Measurements from ENCODE around the gene ENTREP3. TPM values are rescaled to one million over a fixed set of nuclear protein-coding genes. Genes with fewer than 3 reads are reported as not detected.
"Not testable (repeated sequence)": the region's sequence is repeated elsewhere in the genome, so short reads cannot be mapped to it uniquely, and the experiment has no call there.

Gene ENTREP3
- total RNA-seq, 4 donors from 2014 or later = 5.8 to 20.7 (median 15.4) TPM

DNA sequence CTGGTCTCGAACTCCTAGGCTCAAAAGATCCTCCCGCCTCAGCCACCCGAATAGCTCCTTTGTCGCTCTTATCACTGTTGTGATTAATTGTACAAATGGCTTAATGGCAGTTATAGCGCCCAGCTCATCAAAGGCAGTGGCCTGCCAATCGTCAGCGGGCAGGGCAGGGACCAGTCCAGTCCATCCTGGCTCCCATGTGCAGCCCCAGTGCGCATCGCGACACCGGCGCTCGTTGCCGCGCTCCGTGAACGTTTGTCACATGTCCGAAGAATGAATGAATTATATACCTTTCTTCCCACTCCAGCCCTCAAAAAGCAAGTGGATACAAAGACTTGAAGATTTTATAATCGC, 28.4 kb downstream of the ENTREP3 start:
- Histone ChIP-seq H3K36me3 (no peaks in the 10 kb centered on the region), H3K27ac (peak overlapping the region; percentile 78 to 86 (median 83)), H3K9me3 (no peaks in the 10 kb centered on the region), H3K4me3 (peak overlapping the region; percentile 41 to 66 (median 55)), H3K4me1 (peaks cover 0 to 5% (median 0%) of the 10 kb centered on the region in 4 donors), H3K27me3 (no peaks in the 10 kb centered on the region)
- DNase-seq = peak in 2 of 3 donors; percentile 74 to 75
- TF ChIP-seq, protein P1, sequence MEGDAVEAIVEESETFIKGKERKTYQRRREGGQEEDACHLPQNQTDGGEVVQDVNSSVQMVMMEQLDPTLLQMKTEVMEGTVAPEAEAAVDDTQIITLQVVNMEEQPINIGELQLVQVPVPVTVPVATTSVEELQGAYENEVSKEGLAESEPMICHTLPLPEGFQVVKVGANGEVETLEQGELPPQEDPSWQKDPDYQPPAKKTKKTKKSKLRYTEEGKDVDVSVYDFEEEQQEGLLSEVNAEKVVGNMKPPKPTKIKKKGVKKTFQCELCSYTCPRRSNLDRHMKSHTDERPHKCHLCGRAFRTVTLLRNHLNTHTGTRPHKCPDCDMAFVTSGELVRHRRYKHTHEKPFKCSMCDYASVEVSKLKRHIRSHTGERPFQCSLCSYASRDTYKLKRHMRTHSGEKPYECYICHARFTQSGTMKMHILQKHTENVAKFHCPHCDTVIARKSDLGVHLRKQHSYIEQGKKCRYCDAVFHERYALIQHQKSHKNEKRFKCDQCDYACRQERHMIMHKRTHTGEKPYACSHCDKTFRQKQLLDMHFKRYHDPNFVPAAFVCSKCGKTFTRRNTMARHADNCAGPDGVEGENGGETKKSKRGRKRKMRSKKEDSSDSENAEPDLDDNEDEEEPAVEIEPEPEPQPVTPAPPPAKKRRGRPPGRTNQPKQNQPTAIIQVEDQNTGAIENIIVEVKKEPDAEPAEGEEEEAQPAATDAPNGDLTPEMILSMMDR (IDR thresholded peaks at IDR 0.05) = peak in 1 of 6 experiments; percentile 0
- no peak for TF ChIP-seq POLR2A (IDR thresholded peaks at IDR 0.05)

DNA sequence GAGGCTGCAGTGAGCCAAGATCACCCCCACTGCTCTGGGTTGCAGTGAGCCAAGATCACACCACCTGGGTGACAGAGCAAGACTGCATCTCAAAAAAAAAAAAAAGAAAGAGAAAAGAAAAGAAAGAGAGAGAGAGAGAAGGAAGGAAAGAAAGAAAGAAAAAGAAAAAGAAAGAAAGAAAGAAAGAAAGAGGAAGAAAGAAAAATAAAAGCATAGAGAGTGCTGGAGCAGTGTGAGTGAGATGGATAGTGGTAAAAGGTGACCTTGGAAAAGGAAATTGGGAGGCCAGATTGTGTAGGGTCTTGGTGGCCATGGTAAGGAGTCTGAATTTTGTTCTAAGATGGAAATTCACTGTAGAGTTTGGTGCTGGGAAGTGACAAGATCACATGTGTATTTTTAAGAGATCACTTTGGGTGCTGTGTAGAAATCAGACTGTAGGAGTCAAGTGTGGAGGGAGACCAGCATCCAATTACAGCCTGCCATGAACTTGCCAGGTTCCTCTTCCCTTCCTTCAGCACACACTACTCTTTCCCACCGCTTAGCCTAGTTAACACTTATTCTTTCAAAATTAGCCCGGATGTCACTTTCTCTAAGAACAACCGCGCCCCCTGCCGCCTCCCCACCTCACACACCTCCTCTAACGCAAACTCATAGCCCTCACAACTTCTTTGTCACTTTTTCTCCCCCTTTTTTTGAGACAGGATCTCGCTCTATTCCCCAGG, 28.9 kb downstream of the ENTREP3 start:
- Histone ChIP-seq H3K36me3 (no peaks in the 10 kb centered on the region), H3K4me3 (peak overlapping the region; percentile 41 to 66 (median 55)), H3K4me1 (peaks cover 0 to 5% (median 0%) of the 10 kb centered on the region in 4 donors), H3K9me3 (no peaks in the 10 kb centered on the region), H3K27me3 (no peaks in the 10 kb centered on the region), H3K27ac (peak overlapping the region; percentile 78 to 86 (median 83))
- DNase-seq = peak; percentile 78 to 94 (median 93)
- TF ChIP-seq POLR2A (IDR thresholded peaks at IDR 0.05) = no peak
- TF ChIP-seq, protein P1 (IDR thresholded peaks at IDR 0.05) = peak; percentile 49 to 73 (median 56)

DNA sequence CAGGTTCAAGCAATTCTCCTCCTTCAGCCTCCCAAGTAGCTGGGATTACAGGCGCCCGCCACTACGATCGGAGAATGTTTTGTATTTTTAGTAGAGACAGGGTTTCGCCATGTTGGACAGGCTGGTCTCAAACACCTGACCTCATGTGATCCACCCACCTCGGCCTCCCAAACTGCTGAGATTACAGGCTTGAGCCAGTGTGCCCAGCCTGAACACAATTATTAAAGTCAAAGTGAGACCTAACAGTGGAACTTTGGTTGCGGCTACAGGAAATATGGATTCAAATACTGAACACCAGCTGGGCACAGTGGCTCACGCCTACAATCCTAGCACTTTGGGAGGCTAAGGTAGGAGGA, 29.9 kb downstream of the ENTREP3 start:
- not testable (repeated sequence) for H3K9me3 ChIP-seq, H3K36me3 ChIP-seq, H3K4me3 ChIP-seq, DNase-seq, H3K27ac ChIP-seq, H3K4me1 ChIP-seq, H3K27me3 ChIP-seq

DNA sequence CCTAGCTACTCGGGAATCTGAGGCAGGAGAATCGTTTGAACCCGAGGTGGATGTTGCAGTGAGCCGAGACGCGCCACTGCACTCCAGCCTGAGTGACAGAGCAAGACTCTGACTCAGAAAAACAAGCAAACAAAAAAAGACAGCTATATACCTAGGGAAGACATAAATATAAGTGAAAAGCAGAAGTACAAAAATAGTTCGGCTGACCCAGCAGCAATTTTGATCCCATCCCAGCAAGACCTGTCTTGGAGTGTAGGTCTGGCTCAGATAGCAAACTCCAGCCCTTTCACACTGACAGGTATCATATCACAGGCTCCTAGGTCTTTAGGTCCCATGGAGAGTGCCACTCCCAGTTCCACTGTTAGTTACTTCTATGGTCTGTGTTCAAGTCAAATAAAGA, 32.2 kb downstream of the ENTREP3 start:
- H3K4me1 ChIP-seq = peaks cover 0 to 8% (median 2%) of the 10 kb centered on the region in 4 donors
- TF ChIP-seq, protein P1 (IDR thresholded peaks at IDR 0.05) = no peak
- TF ChIP-seq POLR2A (IDR thresholded peaks at IDR 0.05) = no peak
- DNase-seq = no peak
- no peaks in the 10 kb centered on the region for H3K27me3 ChIP-seq
- no peak overlapping the region for H3K4me3 ChIP-seq
- H3K36me3 ChIP-seq = no peaks in the 10 kb centered on the region
- H3K9me3 ChIP-seq = no peaks in the 10 kb centered on the region
- no peak overlapping the region for H3K27ac ChIP-seq

DNA sequence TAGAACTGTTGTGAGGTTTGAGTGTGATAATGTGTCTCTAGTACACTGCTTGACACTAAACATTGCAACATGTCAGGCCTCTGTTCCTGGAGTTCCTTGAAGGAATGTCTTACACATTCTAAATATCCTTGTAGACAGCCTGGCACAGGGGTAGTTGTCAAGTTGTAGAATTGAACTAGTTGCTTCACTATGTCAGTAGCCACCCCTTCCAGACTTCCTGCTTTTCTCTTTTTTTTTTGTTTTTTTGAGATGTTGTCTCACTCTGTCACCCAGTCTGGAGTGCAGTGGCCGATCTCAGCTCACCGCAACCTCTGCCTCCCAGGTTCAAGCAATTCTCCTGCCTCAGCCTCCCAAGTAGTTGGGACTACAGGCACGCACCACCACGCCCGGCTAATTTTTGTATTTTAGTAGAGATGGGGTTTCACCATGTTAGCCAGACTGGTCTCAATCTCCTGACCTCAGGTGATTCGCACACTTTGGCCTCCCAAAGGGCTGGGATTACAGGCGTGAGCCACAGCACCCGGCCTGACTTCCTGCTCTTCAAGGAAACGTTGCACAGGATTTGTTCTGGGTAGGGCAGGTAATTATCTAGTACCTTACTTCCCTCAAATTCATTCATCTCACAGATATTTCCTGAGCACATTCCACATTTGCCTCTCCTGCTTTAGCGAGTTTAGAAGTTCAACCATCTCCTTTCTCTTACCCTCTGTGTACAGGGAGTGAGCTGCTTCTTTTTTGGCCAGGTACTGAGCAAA, 34.9 kb downstream of the ENTREP3 start:
- H3K4me1 ChIP-seq, H3K36me3 ChIP-seq, H3K9me3 ChIP-seq, DNase-seq, H3K27me3 ChIP-seq, H3K4me3 ChIP-seq: not testable (repeated sequence)
- peak overlapping the region in 3 of 4 donors; percentile 53 to 65 (median 63) for H3K27ac ChIP-seq

DNA sequence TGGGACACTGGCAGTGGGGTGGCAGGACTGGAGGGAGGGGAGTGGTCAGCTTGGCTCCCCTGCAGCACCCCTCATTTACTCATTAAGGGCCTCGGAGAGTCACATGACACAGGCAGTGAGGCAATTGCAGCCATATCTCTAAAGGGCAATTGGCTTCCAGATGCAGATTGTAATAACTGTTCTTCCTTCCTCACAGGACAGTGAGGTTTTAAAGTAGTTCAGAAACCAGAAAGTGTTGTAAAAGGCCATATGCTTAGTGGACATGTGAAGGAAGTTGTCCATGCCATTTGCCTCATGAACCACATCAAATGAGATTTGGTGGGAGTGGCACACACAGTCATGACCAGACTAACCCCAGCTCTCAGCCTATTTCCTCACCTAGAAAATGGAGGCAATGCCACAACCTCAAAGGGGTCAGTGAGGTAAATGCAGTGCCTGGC, 35.7 kb downstream of the ENTREP3 start:
- TF ChIP-seq, protein P1 (IDR thresholded peaks at IDR 0.05) = no peak
- no peak for TF ChIP-seq POLR2A (IDR thresholded peaks at IDR 0.05)
- Histone ChIP-seq H3K9me3 (no peaks in the 10 kb centered on the region), H3K27ac (peak overlapping the region in 3 of 4 donors; percentile 53 to 65 (median 63)), H3K4me1 (peaks cover 0 to 8% (median 0%) of the 10 kb centered on the region in 4 donors), H3K4me3 (no peak overlapping the region), H3K36me3 (no peaks in the 10 kb centered on the region), H3K27me3 (no peaks in the 10 kb centered on the region)
- DNase-seq = no peak
